Stomach (tissue), 9 donors: ENCODE measurements around the gene RAVER2. TPM values are rescaled to one million over a fixed set of nuclear protein-coding genes. Genes with fewer than 3 reads are reported as not detected.

Experiments used
- DNase-seq, 2 donors: peaks; one replicate each; pipeline versions ENCODE4 v3.0.0 to v3.0.0-alpha.2; 2013 to 2019
- H3K27ac ChIP-seq, 5 donors: fragments of 200-600 bp in 4 of 5; sonication (generic) in 4 of 5; one replicate each; pipeline ENCODE4 v1.5.1; 2013 to 2019; ENCODE audit warnings: mild to moderate bottlenecking in 1 of 5, moderate library complexity in 1 of 5
- H3K27me3 ChIP-seq, 3 donors: fragments of 200-600 bp; sonication (generic); one replicate each; pipeline ENCODE4 v1.5.1; 2017 to 2019; ENCODE audit warnings: mixed run types in 1 of 3
- H3K36me3 ChIP-seq, 4 donors: fragments of 200-600 bp; sonication (generic); 1 replicate in 3 of 4; 2 replicates in 1 of 4; pipeline ENCODE4 v1.5.1; 2016 to 2019
- H3K4me1 ChIP-seq, 4 donors: fragments of 200-600 bp; sonication (generic); one replicate each; pipeline ENCODE4 v1.5.1; 2016 to 2019
- H3K4me3 ChIP-seq, 4 donors: fragments of 200-600 bp; sonication (generic) in 3 of 4; one replicate each; pipeline ENCODE4 v1.5.1; 2016 to 2019; ENCODE audit warnings: mild to moderate bottlenecking in 1 of 4
- H3K9me3 ChIP-seq, 4 donors: fragments of 200-600 bp; sonication (generic); one replicate each; pipeline ENCODE4 v1.5.1; 2016 to 2019
- CTCF ChIP-seq, 7 experiments: fragments of 450-650 bp in 4 of 7; fragments of 200-600 bp in 3 of 7; sonication (generic) in 3 of 7; IDR thresholded peaks; one replicate each; pipeline ENCODE4 v1.5.1; 2016 to 2019; ENCODE audit warnings: antibody characterized with exemption in 7 of 7, control low read depth in 2 of 7, mild to moderate bottlenecking in 1 of 7
- EP300 ChIP-seq: sonication (generic); formaldehyde crosslinking; IDR thresholded peaks from one replicate; pipeline ENCODE4 v1.6.1; 2017; ENCODE audit warnings: antibody characterized with exemption
- POLR2A ChIP-seq, 4 donors: fragments of 450-650 bp; IDR thresholded peaks; one replicate each; pipeline ENCODE4 v1.6.1; 2016; ENCODE audit warnings: antibody characterized with exemption in 4 of 4, control low read depth in 2 of 4, mild to moderate bottlenecking in 1 of 4, moderate library complexity in 1 of 4
- POLR2AphosphoS5 ChIP-seq, 3 donors: sonication (generic); formaldehyde crosslinking; IDR thresholded peaks; one replicate each; pipeline ENCODE4 v1.6.1; 2016; ENCODE audit warnings: antibody characterized with exemption in 3 of 3
- WGBS, 5 donors: extraction: QIAGEN DNeasy Blood & Tissue Kit in 3 of 5; methylation state at CpG; one replicate each; pipeline versions ENCODE4 v1.1.5 to v1.1.7; 2013 to 2018; 5-methylcytosine and 5-hydroxymethylcytosine counted together
- intact Hi-C: fragments of 100-400 bp; cut with DNase I; formaldehyde crosslinking; loops from one replicate; pipeline ENCODE4 v1.15.1; 2023; ENCODE audit warnings: low total_unique reads
- polyA plus RNA-seq, 3 donors: library from polyadenylated mRNA; stranded (reverse); fragments of 200-250 nt; gene quantifications; one replicate each; pipeline ENCODE4 v1.2.3, GENCODE V29; 2013
- total RNA-seq, 5 donors: library from RNA; depleted of rRNA; stranded (reverse); fragments of >200 nt; gene quantifications; one replicate each; pipeline versions ENCODE4 v1.1.0 to v1.2.3, GENCODE V29; 2014 to 2016
- donor health status: healthy with polysubstance abuse.
- donor health status: Bipolar disorder and iron deficiency.
- donor health status: healthy.

Gene RAVER2
- total and polyA plus RNA-seq, 8 donors: 4.7 to 27.5 (median 13.9) TPM

GRCh38 chr1:64877598-64877997, 132.7 kb downstream of the RAVER2 start:
- no peak for DNase-seq
- intact Hi-C loops: no loop called here
- TF ChIP-seq POLR2AphosphoS5 (IDR thresholded peaks at IDR 0.05) (no peak), CTCF (IDR thresholded peaks at IDR 0.05) (no peak), EP300 (no peak), POLR2A (IDR thresholded peaks at IDR 0.05) (no peak)
- peaks cover 0 to 8% (median 0%) of the 10 kb centered on the region in 4 donors for H3K4me1 ChIP-seq
- H3K27ac ChIP-seq: no peak overlapping the region
- H3K4me3 ChIP-seq: no peak overlapping the region
- H3K27me3 ChIP-seq: no peaks in the 10 kb centered on the region
- no peaks in the 10 kb centered on the region for H3K9me3 ChIP-seq
- peaks cover 18 to 93% (median 84%) of the 10 kb centered on the region in 4 donors for H3K36me3 ChIP-seq
- WGBS, 5 donors: 64 to 86% (median 74%) methylated on average over 1 of the region's 1 CpG

GRCh38 chr1:64878090-64878489, 133.2 kb downstream of the RAVER2 start:
- intact Hi-C loops: no loop called here
- TF ChIP-seq EP300 (no peak), POLR2A (IDR thresholded peaks at IDR 0.05) (no peak), CTCF (IDR thresholded peaks at IDR 0.05) (no peak), POLR2AphosphoS5 (IDR thresholded peaks at IDR 0.05) (no peak)
- Histone ChIP-seq H3K27ac (no peak overlapping the region), H3K36me3 (peaks cover 20 to 93% (median 84%) of the 10 kb centered on the region in 4 donors), H3K9me3 (no peaks in the 10 kb centered on the region), H3K4me1 (peaks cover 0 to 8% (median 0%) of the 10 kb centered on the region in 4 donors), H3K4me3 (no peak overlapping the region), H3K27me3 (no peaks in the 10 kb centered on the region)
- DNase-seq: no peak

GRCh38 chr1:64878931-64879611, 134.2 kb downstream of the RAVER2 start:
- H3K36me3 ChIP-seq: peaks cover 16 to 87% (median 79%) of the 10 kb centered on the region in 4 donors
- WGBS, 5 donors: 79 to 85% (median 82%) methylated on average over 12 of the region's 12 CpGs
- TF ChIP-seq POLR2AphosphoS5 (IDR thresholded peaks at IDR 0.05) (no peak), POLR2A (IDR thresholded peaks at IDR 0.05) (no peak), EP300 (no peak), CTCF (IDR thresholded peaks at IDR 0.05) (no peak)
- no peaks in the 10 kb centered on the region for H3K27me3 ChIP-seq
- H3K27ac ChIP-seq: no peak overlapping the region
- no peak overlapping the region for H3K4me3 ChIP-seq
- no peak for DNase-seq
- peaks cover 0 to 8% (median 0%) of the 10 kb centered on the region in 4 donors for H3K4me1 ChIP-seq
- H3K9me3 ChIP-seq: no peaks in the 10 kb centered on the region
- intact Hi-C loops: no loop called here

GRCh38 chr1:64880449-64880848, 135.6 kb downstream of the RAVER2 start:
- intact Hi-C loops: no loop called here
- WGBS, 5 donors: 93 to 100% (median 96%) methylated on average over 4 of the region's 4 CpGs
- DNase-seq: no peak
- no peaks in the 10 kb centered on the region for H3K9me3 ChIP-seq
- no peak overlapping the region for H3K27ac ChIP-seq
- H3K27me3 ChIP-seq: no peaks in the 10 kb centered on the region
- H3K4me3 ChIP-seq: no peak overlapping the region
- peaks cover 23 to 87% (median 73%) of the 10 kb centered on the region in 4 donors for H3K36me3 ChIP-seq
- no peaks in the 10 kb centered on the region for H3K4me1 ChIP-seq
- TF ChIP-seq POLR2A (IDR thresholded peaks at IDR 0.05) (no peak), EP300 (no peak), CTCF (IDR thresholded peaks at IDR 0.05) (no peak), POLR2AphosphoS5 (IDR thresholded peaks at IDR 0.05) (no peak)
